ENCODE measurements around the gene TMEM184C. TPM values are rescaled to one million over a fixed set of nuclear protein-coding genes. Genes with fewer than 3 reads are reported as not detected.
A peak's percentile ranks its signal among the peaks of the same experiment; 100 is the strongest.

Gene TMEM184C
- total and polyA plus RNA-seq, 2 experiments from 2014 or later, result 15.1 to 42.2 TPM

DNA sequence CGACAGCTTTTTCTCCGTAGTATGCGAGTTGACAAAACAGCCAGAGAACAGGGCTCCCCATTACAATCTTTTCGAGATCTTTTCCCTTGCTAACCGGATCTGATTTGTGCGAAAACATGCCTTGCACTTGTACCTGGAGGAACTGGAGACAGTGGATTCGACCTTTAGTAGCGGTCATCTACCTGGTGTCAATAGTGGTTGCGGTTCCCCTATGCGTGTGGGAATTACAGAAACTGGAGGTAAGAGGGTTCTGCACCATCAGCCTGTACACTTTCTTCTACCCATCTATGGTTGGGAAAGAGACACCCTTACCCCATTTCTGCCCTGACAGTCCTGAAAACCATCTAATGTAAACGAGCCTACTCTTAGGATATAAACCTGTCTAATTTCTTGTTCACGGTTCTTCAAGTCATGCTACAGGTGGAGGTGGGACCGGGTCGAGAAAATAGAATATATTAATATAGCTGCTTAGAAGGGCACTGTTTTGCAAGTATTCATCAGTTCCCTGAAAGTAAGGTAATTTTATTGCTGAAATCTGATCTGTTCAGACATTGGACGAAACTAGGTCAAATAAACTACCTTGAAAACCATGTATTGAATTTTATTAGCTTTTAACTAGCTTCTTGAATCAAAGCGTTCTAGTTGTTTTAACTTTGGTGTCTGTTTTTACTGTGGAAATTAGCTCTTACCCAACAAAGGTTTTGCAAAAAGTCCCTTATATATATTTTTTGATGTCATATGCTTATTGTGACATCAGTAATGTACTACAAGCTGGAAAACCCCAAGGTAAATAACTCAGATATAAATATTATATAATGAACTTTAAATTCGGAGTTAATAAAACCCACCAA lies 869 bp downstream of the TMEM184C start (continued):
- TF ChIP-seq CREB1 (CRISPR knock-in tag; IDR thresholded peaks at IDR 0.05; ENCODE audit: low read depth) (no peak), NANOG (IDR thresholded peaks at IDR 0.05; ENCODE audit: borderline replicate concordance) (no peak), EZH2 (IDR thresholded peaks at IDR 0.05; ENCODE audit: low read depth, unreplicated experiment) (no peak)

DNA sequence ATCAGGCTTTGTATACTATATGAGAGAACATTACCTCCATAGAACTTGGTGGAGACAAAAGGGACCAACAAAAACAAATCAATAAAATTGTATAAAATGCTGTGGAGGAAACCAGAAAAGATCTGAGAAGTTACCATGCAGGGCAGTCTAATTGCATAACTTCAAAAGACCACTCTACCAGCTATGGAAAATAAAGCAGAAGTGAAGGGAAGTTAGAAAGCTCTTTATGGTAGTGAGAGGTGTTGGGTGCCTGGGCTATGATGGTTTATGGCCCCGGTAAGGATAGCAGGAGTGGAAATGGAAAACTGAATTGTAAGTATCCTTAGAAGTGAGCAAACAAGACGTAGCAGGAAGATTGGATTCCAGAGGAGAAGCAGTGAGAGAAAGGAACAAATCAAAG lies 3.1 kb downstream of the TMEM184C start:
- ATAC-seq, result no peak
- Histone ChIP-seq H3K4me2 (peak overlapping the region; percentile 68), H3K4me3 (no peak overlapping the region), H4K20me1 (replicated peaks; ENCODE audit: insufficient read depth) (peaks cover 13% of the 10 kb centered on the region), H3K4me1 (ENCODE audit: insufficient read depth) (peaks cover 17% of the 10 kb centered on the region), H3K36me3 (ENCODE audit: insufficient read depth) (peaks cover 15% of the 10 kb centered on the region; the same call in 1 of the 2 replicates), H3K79me2 (replicated peaks; ENCODE audit: insufficient read depth) (peaks cover 64% of the 10 kb centered on the region), H3K27ac (ENCODE audit: low read depth) (no peak overlapping the region), H3K9me2 (ENCODE audit: insufficient read depth) (no peaks in the 10 kb centered on the region), H2AFZ (no peak overlapping the region), H3F3A (replicated peaks; ENCODE audit: low read depth) (no peaks in the 10 kb centered on the region), H3K27me3 (ENCODE audit: insufficient read depth) (no peaks in the 10 kb centered on the region)
- Mint-ChIP-seq H3K4me1 (peaks cover 27% of the 10 kb centered on the region), H3K4me3 (peak overlapping the region; percentile 46; the same call in 2 of the 3 replicates), H3K36me3 (ENCODE audit: low read depth) (peaks cover 30% of the 10 kb centered on the region), H3K9me3 (no peaks in the 10 kb centered on the region), H3K27ac (no peak overlapping the region), H3K27me3 (ENCODE audit: insufficient read depth, low read depth, poor library complexity) (peaks cover 4% of the 10 kb centered on the region)
- no peak for TF ChIP-seq JUNB (IDR thresholded peaks at IDR 0.05; ENCODE audit: unreplicated experiment)
- DNase-seq (ENCODE audit: low spot score), result no peak

GRCh38 chr4:147625733-147626132 lies 8.5 kb downstream of the TMEM184C start:
- H3K27ac Mint-ChIP-seq, result peak overlapping the region; percentile 49
- TF ChIP-seq POLR2AphosphoS5 (IDR thresholded peaks at IDR 0.05; ENCODE audit: low read depth) (no peak), EZH2phosphoT487 (IDR thresholded peaks at IDR 0.05; ENCODE audit: unreplicated experiment) (no peak), JUNB (IDR thresholded peaks at IDR 0.05; ENCODE audit: unreplicated experiment) (no peak), ZNF114 (CRISPR knock-in tag; IDR thresholded peaks at IDR 0.05) (no peak), NANOG (IDR thresholded peaks at IDR 0.05; ENCODE audit: borderline replicate concordance) (no peak), REST (IDR thresholded peaks at IDR 0.05; ENCODE audit: unreplicated experiment) (no peak)
- TF ChIP-seq, protein P1, sequence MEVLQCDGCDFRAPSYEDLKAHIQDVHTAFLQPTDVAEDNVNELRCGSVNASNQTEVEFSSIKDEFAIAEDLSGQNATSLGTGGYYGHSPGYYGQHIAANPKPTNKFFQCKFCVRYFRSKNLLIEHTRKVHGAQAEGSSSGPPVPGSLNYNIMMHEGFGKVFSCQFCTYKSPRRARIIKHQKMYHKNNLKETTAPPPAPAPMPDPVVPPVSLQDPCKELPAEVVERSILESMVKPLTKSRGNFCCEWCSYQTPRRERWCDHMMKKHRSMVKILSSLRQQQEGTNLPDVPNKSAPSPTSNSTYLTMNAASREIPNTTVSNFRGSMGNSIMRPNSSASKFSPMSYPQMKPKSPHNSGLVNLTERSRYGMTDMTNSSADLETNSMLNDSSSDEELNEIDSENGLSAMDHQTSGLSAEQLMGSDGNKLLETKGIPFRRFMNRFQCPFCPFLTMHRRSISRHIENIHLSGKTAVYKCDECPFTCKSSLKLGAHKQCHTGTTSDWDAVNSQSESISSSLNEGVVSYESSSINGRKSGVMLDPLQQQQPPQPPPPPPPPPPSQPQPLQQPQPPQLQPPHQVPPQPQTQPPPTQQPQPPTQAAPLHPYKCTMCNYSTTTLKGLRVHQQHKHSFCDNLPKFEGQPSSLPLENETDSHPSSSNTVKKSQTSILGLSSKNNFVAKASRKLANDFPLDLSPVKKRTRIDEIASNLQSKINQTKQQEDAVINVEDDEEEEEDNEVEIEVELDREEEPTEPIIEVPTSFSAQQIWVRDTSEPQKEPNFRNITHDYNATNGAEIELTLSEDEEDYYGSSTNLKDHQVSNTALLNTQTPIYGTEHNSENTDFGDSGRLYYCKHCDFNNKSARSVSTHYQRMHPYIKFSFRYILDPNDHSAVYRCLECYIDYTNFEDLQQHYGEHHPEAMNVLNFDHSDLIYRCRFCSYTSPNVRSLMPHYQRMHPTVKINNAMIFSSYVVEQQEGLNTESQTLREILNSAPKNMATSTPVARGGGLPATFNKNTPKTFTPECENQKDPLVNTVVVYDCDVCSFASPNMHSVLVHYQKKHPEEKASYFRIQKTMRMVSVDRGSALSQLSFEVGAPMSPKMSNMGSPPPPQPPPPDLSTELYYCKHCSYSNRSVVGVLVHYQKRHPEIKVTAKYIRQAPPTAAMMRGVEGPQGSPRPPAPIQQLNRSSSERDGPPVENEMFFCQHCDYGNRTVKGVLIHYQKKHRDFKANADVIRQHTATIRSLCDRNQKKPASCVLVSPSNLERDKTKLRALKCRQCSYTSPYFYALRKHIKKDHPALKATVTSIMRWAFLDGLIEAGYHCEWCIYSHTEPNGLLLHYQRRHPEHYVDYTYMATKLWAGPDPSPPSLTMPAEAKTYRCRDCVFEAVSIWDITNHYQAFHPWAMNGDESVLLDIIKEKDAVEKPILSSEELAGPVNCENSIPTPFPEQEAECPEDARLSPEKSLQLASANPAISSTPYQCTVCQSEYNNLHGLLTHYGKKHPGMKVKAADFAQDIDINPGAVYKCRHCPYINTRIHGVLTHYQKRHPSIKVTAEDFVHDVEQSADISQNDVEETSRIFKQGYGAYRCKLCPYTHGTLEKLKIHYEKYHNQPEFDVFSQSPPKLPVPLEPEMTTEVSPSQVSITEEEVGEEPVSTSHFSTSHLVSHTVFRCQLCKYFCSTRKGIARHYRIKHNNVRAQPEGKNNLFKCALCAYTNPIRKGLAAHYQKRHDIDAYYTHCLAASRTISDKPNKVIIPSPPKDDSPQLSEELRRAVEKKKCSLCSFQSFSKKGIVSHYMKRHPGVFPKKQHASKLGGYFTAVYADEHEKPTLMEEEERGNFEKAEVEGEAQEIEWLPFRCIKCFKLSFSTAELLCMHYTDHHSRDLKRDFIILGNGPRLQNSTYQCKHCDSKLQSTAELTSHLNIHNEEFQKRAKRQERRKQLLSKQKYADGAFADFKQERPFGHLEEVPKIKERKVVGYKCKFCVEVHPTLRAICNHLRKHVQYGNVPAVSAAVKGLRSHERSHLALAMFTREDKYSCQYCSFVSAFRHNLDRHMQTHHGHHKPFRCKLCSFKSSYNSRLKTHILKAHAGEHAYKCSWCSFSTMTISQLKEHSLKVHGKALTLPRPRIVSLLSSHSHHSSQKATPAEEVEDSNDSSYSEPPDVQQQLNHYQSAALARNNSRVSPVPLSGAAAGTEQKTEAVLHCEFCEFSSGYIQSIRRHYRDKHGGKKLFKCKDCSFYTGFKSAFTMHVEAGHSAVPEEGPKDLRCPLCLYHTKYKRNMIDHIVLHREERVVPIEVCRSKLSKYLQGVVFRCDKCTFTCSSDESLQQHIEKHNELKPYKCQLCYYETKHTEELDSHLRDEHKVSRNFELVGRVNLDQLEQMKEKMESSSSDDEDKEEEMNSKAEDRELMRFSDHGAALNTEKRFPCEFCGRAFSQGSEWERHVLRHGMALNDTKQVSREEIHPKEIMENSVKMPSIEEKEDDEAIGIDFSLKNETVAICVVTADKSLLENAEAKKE (CRISPR knock-in tag; IDR thresholded peaks at IDR 0.05), result no peak

More at GRCh38 chr4:147625733-147626132, 8.5 kb downstream of the TMEM184C start:
- Histone ChIP-seq H3K27me3 (ENCODE audit: insufficient read depth) (no peaks in the 10 kb centered on the region), H3K36me3 (ENCODE audit: insufficient read depth) (peaks cover 17% of the 10 kb centered on the region; the same call in 1 of the 2 replicates), H3K4me2 (no peak overlapping the region), H3K9me2 (ENCODE audit: insufficient read depth) (no peaks in the 10 kb centered on the region), H3K79me2 (replicated peaks; ENCODE audit: insufficient read depth) (peaks cover 32% of the 10 kb centered on the region), H3K4me1 (ENCODE audit: insufficient read depth) (peaks cover 27% of the 10 kb centered on the region), H4K20me1 (replicated peaks; ENCODE audit: insufficient read depth) (no peaks in the 10 kb centered on the region), H3F3A (replicated peaks; ENCODE audit: low read depth) (no peaks in the 10 kb centered on the region), H3K27ac (ENCODE audit: low read depth) (0 out of 2 replicates have a peak overlapping the region, but pooled peaks have one; percentile 11), H2AFZ (no peak overlapping the region), H3K4me3 (no peak overlapping the region; the same call in 1 of the 2 replicates)
- ATAC-seq (peak; percentile 54; the same call in 2 of the 3 replicates), DNase-seq (ENCODE audit: low spot score) (peak; percentile 12)
- Mint-ChIP-seq H3K27me3 (ENCODE audit: insufficient read depth, low read depth, poor library complexity) (peaks cover 2% of the 10 kb centered on the region), H3K4me1 (peaks cover 43% of the 10 kb centered on the region), H3K36me3 (ENCODE audit: low read depth) (peaks cover 52% of the 10 kb centered on the region), H3K4me3 (peak overlapping the region; percentile 26; the same call in 2 of the 3 replicates), H3K9me3 (no peaks in the 10 kb centered on the region)
